ENCODE data around the gene MOGAT1. TPM values are rescaled to one million over a fixed set of nuclear protein-coding genes. Genes with fewer than 3 reads are reported as not detected.
A peak's percentile ranks its signal among the peaks of the same experiment; 100 is the strongest.

The MOGAT1 gene
- total and polyA plus RNA-seq, 9 of the 15 experiments (the other 6 are each of a cell fraction or from before 2014, with no cell fraction given) = not detected

DNA sequence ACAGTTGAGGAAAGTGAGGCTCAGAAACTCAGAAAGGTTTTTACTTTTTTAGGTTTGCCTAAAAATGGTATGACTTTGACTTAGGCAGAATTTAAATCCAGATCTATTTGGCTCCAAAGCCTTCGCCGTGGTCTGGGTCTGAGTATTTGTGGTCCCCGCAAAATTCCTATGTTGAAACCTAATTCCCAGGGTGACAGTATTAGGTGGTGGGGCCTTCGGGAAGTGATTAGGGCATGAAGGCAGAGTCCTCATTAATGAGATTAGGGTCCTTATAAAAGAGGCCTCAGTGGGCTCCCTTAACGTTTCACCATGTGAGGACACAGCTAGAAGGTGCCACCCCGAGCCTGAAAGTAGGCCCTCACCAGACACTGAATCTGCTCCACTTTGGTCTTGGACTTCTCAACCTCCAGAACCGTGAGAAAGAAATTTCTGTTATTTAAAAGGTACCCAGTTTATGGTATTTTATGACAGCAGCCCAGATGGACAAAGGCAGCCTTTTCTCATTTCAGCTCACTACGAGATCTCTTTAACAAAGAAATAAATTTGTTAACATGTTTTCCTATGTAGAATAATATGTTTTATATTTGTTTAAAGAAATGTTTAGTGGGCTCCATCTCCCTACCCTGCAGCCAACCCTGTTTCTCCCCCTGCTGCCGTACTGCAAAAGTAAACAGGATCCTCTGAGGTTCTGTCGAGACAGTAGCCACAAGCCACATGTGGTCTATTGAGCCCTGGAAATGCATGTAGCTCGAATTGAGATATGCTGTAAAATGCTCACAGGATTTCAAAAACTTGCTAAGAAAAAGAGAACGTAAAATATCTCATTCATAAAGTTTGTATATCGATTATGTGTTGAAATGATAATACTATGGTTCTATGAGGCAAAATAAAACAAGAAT lies 80.6 kb downstream of the MOGAT1 start:
- Histone ChIP-seq H3K27me3 (ENCODE audit: control insufficient read depth in 2 of 2, insufficient read depth in 2 of 2, low read length in 2 of 2) (no peaks in the 10 kb centered on the region), H3K27ac (ENCODE audit: extremely low read depth, low read depth, low read length) (no peak overlapping the region), H3K4me1 (replicated peaks in 1 of 2; ENCODE audit: control insufficient read depth in 2 of 2, insufficient read depth in 2 of 2, low read length in 2 of 2) (no peaks in the 10 kb centered on the region), H3K9ac (ENCODE audit: insufficient read depth in 1 of 2, low read depth in 2 of 2, low read length in 2 of 2) (no peak overlapping the region), H3K9me3 (replicated peaks; ENCODE audit: control insufficient read depth, insufficient read depth, low read depth, low read length) (no peaks in the 10 kb centered on the region), H3K9me1 (ENCODE audit: control insufficient read depth, insufficient read depth, low read length) (no peaks in the 10 kb centered on the region), H3K4me2 (ENCODE audit: insufficient read depth, low read length) (no peak overlapping the region), H3K79me2 (ENCODE audit: control insufficient read depth, insufficient read depth, low read length) (no peaks in the 10 kb centered on the region), H4K20me1 (replicated peaks; ENCODE audit: control insufficient read depth, insufficient read depth, low read length) (no peaks in the 10 kb centered on the region), H3K36me3 (ENCODE audit: control insufficient read depth, insufficient read depth, low read length) (no peaks in the 10 kb centered on the region), H3K4me3 (no peak overlapping the region), H2AFZ (ENCODE audit: low read depth, low read length) (peak overlapping the region; percentile 74; the same call in 1 of the 2 replicates)
- 64% methylated on average over 12 of the region's 13 CpGs for WGBS (ENCODE audit: insufficient coverage, low coverage, missing lambda C conversion rate)
- FAIRE-seq (no peak), ATAC-seq (no peak), DNase-seq (ENCODE audit: extremely low read depth in 1 of 4, low spot score in 3 of 4) (no peak)
- ChIA-PET CTCF (ENCODE audit: low intra/inter-chr PET ratio) (no interaction called here), POLR2A (no interaction called here)
- intact Hi-C loops (cut with micrococcal nuclease) (no loop called here), in situ Hi-C loops (cut with MboI) (no loop called here)
- no TSS peak for BruUV-seq (replicated peaks)
- TF ChIP-seq, protein P1, sequence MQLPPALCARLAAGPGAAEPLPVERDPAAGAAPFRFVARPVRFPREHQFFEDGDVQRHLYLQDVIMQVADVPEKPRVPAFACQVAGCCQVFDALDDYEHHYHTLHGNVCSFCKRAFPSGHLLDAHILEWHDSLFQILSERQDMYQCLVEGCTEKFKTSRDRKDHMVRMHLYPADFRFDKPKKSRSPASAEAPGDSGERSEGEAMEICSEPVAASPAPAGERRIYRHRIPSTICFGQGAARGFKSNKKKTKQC (CRISPR knock-in tag; IDR thresholded peaks at IDR 0.05) = no peak
- TF ChIP-seq ZNF408 (CRISPR knock-in tag; IDR thresholded peaks at IDR 0.05; ENCODE audit: low read depth) (no peak), SMARCE1 (IDR thresholded peaks at IDR 0.05) (no peak), MAZ (CRISPR knock-in tag; conservative IDR thresholded peaks at IDR 0.05 in 1 of 2, IDR thresholded peaks at IDR 0.05 in 1 of 2) (no peak), RFX1 (IDR thresholded peaks at IDR 0.05) (no peak), ZNF780A (CRISPR knock-in tag; IDR thresholded peaks at IDR 0.05) (no peak), BCOR (IDR thresholded peaks at IDR 0.05) (no peak), ZBTB17 (CRISPR knock-in tag; IDR thresholded peaks at IDR 0.05) (no peak)
- TF ChIP-seq, protein P2, sequence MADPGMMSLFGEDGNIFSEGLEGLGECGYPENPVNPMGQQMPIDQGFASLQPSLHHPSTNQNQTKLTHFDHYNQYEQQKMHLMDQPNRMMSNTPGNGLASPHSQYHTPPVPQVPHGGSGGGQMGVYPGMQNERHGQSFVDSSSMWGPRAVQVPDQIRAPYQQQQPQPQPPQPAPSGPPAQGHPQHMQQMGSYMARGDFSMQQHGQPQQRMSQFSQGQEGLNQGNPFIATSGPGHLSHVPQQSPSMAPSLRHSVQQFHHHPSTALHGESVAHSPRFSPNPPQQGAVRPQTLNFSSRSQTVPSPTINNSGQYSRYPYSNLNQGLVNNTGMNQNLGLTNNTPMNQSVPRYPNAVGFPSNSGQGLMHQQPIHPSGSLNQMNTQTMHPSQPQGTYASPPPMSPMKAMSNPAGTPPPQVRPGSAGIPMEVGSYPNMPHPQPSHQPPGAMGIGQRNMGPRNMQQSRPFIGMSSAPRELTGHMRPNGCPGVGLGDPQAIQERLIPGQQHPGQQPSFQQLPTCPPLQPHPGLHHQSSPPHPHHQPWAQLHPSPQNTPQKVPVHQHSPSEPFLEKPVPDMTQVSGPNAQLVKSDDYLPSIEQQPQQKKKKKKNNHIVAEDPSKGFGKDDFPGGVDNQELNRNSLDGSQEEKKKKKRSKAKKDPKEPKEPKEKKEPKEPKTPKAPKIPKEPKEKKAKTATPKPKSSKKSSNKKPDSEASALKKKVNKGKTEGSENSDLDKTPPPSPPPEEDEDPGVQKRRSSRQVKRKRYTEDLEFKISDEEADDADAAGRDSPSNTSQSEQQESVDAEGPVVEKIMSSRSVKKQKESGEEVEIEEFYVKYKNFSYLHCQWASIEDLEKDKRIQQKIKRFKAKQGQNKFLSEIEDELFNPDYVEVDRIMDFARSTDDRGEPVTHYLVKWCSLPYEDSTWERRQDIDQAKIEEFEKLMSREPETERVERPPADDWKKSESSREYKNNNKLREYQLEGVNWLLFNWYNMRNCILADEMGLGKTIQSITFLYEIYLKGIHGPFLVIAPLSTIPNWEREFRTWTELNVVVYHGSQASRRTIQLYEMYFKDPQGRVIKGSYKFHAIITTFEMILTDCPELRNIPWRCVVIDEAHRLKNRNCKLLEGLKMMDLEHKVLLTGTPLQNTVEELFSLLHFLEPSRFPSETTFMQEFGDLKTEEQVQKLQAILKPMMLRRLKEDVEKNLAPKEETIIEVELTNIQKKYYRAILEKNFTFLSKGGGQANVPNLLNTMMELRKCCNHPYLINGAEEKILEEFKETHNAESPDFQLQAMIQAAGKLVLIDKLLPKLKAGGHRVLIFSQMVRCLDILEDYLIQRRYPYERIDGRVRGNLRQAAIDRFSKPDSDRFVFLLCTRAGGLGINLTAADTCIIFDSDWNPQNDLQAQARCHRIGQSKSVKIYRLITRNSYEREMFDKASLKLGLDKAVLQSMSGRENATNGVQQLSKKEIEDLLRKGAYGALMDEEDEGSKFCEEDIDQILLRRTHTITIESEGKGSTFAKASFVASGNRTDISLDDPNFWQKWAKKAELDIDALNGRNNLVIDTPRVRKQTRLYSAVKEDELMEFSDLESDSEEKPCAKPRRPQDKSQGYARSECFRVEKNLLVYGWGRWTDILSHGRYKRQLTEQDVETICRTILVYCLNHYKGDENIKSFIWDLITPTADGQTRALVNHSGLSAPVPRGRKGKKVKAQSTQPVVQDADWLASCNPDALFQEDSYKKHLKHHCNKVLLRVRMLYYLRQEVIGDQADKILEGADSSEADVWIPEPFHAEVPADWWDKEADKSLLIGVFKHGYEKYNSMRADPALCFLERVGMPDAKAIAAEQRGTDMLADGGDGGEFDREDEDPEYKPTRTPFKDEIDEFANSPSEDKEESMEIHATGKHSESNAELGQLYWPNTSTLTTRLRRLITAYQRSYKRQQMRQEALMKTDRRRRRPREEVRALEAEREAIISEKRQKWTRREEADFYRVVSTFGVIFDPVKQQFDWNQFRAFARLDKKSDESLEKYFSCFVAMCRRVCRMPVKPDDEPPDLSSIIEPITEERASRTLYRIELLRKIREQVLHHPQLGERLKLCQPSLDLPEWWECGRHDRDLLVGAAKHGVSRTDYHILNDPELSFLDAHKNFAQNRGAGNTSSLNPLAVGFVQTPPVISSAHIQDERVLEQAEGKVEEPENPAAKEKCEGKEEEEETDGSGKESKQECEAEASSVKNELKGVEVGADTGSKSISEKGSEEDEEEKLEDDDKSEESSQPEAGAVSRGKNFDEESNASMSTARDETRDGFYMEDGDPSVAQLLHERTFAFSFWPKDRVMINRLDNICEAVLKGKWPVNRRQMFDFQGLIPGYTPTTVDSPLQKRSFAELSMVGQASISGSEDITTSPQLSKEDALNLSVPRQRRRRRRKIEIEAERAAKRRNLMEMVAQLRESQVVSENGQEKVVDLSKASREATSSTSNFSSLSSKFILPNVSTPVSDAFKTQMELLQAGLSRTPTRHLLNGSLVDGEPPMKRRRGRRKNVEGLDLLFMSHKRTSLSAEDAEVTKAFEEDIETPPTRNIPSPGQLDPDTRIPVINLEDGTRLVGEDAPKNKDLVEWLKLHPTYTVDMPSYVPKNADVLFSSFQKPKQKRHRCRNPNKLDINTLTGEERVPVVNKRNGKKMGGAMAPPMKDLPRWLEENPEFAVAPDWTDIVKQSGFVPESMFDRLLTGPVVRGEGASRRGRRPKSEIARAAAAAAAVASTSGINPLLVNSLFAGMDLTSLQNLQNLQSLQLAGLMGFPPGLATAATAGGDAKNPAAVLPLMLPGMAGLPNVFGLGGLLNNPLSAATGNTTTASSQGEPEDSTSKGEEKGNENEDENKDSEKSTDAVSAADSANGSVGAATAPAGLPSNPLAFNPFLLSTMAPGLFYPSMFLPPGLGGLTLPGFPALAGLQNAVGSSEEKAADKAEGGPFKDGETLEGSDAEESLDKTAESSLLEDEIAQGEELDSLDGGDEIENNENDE (IDR thresholded peaks at IDR 0.05; ENCODE audit: low read depth, low read length) = no peak
